NCI-H446 treated with DMSO at 0.1 percent for 48 hours (cell line): ENCODE measurements around the gene COMMD3.

Source experiments
- DNase-seq: peaks from one replicate; lab custom pipeline; 2025; lab: John Stamatoyannopoulos, UW

Gene COMMD3

GRCh38 chr10:22319980-22320558, 3.9 kb downstream of the COMMD3 start:
- DNase-seq: no peak

DNA sequence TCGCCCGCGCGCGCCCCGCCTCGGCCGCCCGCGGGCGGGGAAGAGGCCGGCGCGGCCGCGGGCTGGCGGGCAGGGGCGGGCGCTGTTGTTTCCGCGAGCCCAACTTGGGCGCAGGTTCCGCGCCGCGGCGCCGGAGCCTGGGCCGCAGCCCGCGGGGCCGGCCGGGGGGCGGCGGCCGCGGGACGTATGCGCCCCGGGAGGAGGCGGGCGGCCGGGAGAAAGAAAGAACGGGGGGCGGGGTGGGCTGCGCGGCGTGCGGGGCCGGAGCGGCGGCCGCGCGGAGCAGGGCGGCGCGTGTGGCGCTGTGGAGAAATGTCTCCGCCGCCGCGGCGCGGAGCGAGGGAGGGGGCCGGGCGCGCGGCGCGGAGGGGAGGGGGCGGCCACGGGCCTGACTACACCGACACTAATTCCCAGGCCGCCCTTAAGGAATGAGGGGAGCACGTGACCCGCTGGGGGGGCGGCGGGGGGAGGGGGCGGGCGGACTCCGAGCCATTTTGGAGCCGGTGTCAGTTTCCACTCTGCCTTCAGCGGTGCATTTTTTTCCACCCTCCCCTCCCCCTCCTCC, 4.5 kb downstream of the COMMD3 start, which contains the start of gene BMI1:
BMI1 (plus strand) TSS at position 509 of the 565 bp plus-strand sequence. CDS start 5,351 bp downstream, outside the sequence.
- peak; percentile 70 for DNase-seq

DNA sequence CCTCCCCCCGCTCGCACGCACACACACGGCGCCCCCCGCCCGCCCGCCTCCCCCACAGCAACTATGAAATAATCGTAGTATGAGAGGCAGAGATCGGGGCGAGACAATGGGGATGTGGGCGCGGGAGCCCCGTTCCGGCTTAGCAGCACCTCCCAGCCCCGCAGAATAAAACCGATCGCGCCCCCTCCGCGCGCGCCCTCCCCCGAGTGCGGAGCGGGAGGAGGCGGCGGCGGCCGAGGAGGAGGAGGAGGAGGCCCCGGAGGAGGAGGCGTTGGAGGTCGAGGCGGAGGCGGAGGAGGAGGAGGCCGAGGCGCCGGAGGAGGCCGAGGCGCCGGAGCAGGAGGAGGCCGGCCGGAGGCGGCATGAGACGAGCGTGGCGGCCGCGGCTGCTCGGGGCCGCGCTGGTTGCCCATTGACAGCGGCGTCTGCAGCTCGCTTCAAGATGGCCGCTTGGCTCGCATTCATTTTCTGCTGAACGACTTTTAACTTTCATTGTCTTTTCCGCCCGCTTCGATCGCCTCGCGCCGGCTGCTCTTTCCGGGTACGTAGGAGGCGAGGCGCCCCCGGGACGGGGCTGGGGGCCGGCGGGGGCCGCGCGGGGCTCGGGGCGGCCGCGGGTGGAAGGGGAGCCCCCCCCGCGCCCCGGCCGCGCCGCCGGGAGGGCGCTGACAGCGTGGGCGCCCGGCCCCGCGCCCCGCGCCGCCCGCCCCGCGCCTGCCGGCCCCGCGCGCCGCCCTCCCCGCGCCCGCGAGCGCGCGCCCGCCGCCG, 5.2 kb downstream of the COMMD3 start:
- DNase-seq: peak; percentile 34

- DNase-seq: no peak
Observed at GRCh38 chr10:22321924-22322640, 5.9 kb downstream of the COMMD3 start.

DNA sequence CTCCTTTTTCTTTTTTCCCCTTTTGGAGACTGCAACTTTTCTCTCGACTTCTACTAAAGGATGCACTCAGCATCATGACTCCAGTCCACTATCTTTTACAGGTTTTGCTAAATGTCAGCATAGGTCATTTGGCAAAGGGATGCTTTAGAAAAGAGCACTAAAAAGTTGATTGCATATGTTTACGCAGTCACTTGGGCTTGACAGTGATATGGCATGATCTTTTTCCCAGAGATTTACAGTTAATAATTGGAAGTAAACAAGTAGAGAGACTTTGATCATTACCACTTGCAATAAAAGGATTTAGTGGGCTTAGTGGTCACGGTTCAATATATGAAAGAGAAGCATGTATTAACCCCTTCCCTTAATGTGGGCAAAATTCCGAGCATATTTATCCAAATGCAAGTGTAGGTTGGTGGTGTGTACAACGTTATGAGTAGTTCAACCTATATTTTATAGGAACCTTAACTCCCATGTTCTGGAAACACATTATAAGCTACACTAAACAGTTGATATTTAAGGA, 6.5 kb downstream of the COMMD3 start:
- no peak for DNase-seq

DNA sequence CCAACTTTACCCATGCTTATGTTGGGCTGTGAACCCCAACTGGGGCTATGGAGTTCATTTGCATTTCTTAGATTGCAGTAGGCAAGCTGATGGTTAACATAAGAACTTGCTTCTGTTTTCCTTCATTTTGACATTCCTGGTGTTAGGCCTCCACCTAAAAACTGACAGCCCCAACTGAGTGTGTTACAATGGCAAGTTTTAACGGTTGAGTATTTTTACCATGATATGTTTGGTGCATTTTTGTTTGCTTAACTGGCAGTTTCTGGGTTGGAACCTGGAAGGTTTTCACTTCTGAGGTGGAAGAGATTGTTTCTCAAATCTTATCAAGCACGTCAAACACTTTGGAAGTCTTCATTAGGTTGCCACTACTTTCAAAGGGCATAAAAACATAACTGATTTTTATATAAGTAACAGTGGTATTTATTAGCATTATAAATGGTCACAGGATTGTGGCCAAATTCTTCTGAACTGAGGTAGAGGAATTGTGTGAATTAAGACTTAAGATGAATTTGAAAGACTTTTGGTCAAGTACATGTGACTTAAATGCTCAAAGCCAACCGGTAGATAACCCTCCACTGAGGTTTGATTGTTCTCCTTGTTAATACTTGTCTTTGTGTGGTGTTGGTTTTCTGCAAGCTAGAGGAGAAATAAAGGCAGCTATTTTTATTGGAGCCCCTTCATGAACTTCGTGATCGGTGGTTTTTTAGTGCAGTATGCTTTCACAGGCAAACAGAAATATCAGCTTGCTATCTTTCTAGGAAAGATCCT, 7.5 kb downstream of the COMMD3 start:
- DNase-seq: no peak

DNA sequence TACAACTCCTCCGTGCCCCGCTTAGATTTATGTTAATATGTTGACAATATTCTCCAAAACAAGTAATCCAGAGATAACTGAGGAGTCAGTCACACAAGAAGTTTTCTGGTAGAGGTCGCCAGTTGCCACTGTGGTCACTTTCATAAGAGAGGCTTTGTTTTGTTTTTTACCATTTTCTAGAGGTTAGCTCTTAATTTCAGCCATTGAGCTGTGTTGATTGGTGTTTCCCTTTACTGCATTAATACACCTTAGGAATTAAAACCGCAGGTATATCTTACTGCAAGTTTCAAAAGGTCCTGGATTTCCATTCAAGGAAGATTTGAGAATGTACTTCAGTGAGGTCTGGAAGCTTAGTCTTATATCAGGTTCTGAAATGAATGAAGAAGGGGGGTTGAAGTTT, 8.2 kb downstream of the COMMD3 start:
- DNase-seq: no peak

DNA sequence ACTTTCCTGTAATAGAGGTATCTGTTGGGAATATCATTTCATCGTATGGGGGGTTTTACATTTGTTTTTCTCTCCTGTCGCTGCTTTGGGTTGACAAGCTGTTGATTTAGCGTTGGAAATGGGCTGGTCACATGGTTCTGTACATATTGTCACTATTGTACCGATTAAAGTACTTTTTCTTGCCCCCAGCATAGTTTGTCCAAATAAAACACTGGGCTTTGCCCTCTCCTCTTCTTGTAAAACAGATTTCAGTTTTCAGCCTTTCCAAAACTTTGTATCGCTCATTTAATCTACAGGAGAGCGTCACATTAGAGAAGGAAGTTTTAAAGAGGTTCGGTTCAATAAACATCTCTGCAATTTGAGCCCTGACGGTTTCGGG, 8.7 kb downstream of the COMMD3 start:
- DNase-seq: no peak

DNA sequence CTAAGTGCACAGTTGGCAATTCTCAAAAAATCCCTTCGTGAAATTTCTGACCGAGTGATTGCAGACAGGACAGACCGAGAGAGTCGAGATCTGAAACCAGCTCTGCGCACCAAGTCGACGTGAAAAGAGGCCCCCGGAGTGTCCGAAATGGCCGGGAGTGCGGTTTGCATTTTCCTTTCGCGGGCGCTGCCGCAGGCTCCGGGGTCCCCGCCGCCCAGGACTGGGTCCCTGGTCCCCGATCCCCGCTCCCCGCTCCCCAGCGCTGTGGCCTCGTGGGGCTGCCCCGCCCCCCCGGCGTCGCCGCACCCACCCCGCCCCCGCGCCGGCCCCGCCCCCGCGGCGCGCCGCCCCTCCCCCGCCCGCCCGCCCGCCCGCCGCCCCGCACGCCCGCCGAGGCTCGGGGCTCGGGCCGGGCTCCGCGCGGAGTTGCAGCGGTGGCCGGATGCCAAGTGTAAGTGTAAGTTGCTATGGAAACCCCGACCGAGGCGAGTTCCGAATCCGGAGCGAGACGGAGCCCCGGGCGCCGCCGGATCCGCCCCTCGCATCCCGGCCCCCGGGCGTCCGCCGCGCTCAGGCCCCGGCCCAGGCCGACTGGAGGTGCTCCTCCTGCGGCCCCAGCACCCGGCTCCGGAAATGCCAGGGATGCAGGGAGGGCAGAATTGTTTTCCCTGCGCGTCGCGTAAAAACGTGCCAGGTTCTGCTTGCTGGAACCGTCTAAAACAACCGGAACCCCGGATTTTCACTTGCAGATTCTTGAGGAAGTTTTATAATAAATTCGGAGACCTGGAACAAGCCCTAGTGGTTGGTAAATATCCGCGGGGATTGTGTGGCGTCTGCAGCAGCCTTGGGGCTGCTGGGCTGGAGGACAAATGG, 9.3 kb downstream of the COMMD3 start:
- no peak for DNase-seq

DNA sequence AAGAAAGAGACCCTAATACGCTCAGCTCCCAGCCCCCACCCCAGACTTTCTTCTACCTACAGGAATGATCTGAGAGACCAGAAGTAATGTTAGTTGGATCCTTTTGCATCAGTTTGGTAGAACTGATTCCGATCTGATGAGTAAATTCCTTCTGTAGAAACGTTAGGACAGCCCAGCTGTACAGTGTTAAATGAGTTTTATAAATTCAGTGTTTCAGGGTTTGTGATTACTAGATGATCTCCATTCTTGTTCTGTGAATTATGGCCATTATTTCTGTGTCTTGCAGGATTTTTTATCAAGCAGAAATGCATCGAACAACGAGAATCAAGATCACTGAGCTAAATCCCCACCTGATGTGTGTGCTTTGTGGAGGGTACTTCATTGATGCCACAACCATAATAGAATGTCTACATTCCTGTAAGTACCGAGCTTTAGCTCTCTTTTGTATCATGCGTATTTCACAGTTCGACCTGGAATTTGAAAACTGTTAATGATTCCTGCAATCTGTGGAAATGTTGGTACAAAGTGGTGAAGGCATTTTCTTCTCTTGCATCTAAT, 10.0 kb downstream of the COMMD3 start:
- DNase-seq: no peak

DNA sequence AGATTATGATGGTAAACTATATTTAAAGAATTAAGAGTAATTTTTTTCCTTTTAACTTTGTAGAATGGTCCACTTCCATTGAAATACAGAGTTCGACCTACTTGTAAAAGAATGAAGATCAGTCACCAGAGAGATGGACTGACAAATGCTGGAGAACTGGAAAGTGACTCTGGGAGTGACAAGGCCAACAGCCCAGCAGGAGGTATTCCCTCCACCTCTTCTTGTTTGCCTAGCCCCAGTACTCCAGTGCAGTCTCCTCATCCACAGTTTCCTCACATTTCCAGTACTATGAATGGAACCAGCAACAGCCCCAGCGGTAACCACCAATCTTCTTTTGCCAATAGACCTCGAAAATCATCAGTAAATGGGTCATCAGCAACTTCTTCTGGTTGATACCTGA, 13.0 kb downstream of the COMMD3 start:
- DNase-seq: no peak

DNA sequence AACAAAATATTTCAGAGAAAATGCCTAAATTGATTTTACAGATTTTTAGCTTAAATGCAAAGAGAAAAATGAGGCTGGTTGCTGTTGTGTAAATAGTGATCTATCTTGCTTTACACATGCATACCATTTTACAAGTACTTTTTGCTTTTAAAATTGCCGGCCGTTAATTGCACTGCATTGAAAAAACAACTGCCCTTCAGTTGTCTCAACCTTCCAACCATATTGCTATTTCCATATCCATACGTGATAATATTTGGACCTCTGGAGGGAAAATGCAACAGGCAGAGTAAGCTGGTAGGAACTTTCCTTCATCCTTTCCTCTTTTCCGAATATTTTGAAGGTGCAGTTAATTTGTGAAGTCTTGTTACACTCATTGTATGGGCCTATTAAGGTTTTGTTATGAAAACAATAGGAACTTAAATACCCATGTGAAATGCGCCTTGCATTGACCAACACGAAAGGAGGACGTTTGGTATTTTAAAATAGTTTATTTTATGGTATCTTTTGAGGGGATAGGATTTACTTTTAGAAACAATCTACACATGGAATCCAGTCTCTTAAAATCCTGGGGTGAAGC, 16.0 kb downstream of the COMMD3 start:
- DNase-seq: no peak

GRCh38 chr10:22333167-22333974, 17.2 kb downstream of the COMMD3 start:
- no peak for DNase-seq

DNA sequence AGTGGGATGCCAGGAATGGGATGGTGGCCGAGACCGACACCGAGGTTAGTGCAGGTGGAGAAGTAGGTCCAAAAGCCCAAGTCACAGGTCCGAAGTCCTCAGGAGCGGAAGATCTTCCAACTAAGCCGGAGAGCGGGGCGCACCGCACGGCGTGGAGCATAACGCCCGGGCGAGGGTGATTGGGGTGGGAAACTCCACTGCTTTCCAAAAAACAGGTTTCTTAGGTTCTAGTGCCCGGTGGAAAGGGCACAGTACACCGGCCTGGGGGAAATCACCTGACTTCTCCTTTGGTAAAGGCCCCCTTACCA, 17.7 kb downstream of the COMMD3 start:
- DNase-seq: no peak

- DNase-seq: no peak
Observed at GRCh38 chr10:22334414-22335172, 18.4 kb downstream of the COMMD3 start.

DNA sequence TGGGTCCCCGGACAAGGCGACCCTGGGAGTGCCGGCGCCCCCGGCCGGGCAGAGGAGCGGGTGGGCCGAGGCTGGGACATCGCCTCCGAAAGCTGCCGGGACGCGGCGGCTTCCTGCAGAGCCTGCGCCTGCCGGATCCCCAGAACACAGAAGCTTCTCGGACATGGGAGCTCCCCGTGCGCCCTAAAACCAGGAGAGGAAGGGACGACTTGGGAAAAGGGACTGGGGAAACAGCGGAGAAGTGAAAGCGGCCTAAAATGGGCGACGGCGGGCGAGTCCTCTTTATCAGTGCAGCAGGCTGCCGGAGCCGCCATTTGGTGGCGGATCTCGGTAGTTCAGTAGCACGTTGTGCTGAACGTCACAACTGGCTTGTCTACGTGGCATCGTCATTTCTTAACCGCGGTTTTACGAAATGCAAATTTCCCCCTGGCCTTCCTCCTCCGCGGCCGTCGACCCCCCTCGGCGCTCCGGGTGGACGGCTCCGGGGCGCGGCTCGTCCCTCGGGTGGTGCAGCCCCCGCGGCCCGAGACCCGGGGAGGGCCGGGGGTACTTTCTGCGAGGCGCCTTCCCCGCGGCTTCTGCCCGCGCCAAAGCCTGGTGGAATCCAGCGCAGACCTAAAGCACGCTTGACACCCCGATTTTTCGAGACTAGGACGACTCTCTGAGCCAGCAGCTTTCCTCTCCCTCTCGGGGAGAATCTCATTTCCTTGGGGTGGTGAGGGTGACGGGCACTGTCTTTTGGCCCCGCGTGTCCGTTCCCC, 19.2 kb downstream of the COMMD3 start:
- no peak for DNase-seq

GRCh38 chr10:22338185-22338900, 22.2 kb downstream of the COMMD3 start:
- DNase-seq: no peak
